ENCODE measurements around the gene SIVA1. TPM values are rescaled to one million over a fixed set of nuclear protein-coding genes. Genes with fewer than 3 reads are reported as not detected.

SIVA1 gene
- total RNA-seq, 3 donors from 2014 or later (not counting 1 experiment from before 2014, with no cell fraction given): 59.7 to 74.8 (median 59.8) TPM

DNA sequence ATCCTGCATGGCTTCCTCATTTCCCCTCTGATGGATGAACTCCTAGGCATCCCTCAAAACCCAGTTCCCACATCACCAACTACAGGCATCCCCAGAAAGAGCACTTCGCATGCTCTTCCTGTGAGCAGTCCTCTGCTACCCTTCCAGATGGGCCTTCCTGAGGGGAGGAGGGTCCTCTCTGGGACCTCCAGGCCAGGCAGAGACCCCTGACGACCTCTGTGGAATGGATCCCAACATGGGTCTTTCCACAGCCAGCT is 40.7 kb downstream of the SIVA1 start:
- H3K4me3 Mint-ChIP-seq: peak overlapping the region; percentile 93
- 86% methylated on average over 2 of the region's 2 CpGs for WGBS (ENCODE audit: insufficient coverage)
- no peak overlapping the region for H3K27ac ChIP-seq (ENCODE audit: low read length)
- H3K36me3 Mint-ChIP-seq: no peaks in the 10 kb centered on the region
- no peaks in the 10 kb centered on the region for H3K9me3 Mint-ChIP-seq
- H3K4me1 ChIP-seq (ENCODE audit: control insufficient read depth, insufficient read depth, low read length): peaks cover 47% of the 10 kb centered on the region
- no peaks in the 10 kb centered on the region for H3K27me3 ChIP-seq (ENCODE audit: control insufficient read depth, insufficient read depth, low read length)
- peaks cover 27% of the 10 kb centered on the region for H3K36me3 ChIP-seq (ENCODE audit: control insufficient read depth, insufficient read depth, low read length)
- H3K27me3 Mint-ChIP-seq (ENCODE audit: low read depth in 2 of 2): no peaks in the 10 kb centered on the region
- ATAC-seq: no peak
- DNase-seq: no peak
- no peak for TF ChIP-seq CTCF (IDR thresholded peaks at IDR 0.05)
- intact Hi-C loops (cut with micrococcal nuclease): no loop called here
- peak overlapping the region; percentile 83 to 85 for H3K27ac Mint-ChIP-seq
- no peak overlapping the region for H3K4me3 ChIP-seq (ENCODE audit: low read length)
- H3K9me3 ChIP-seq (ENCODE audit: control insufficient read depth, insufficient read depth, low read length): no peaks in the 10 kb centered on the region
- H3K4me1 Mint-ChIP-seq: peaks cover 19 to 61% of the 10 kb centered on the region in 2 donors

DNA sequence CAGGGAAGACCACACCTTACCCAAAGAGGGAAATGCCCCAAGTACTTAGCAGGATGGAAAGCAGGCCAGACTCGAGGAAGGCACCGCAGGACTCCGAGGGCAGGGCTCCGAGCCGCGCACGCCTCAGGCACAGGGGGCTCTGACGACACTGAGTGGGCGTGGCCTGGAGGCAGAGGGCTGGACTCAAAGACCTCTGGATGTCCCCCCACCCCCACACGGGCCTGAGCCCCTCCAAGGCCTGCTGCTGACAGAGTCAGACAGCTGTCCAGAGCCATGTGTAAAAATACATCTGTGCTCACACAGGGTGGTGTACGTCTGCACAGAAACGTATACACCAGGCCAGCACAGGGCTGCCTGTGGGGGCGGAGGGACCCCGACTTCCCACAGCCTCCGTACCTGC is 41.2 kb downstream of the SIVA1 start:
- Mint-ChIP-seq H3K27me3 (ENCODE audit: low read depth in 2 of 2) (no peaks in the 10 kb centered on the region), H3K9me3 (no peaks in the 10 kb centered on the region), H3K36me3 (no peaks in the 10 kb centered on the region), H3K27ac (peak overlapping the region; percentile 83 to 85), H3K4me1 (peaks cover 19 to 64% of the 10 kb centered on the region in 2 donors), H3K4me3 (peak overlapping the region; percentile 93)
- Histone ChIP-seq H3K4me3 (ENCODE audit: low read length) (peak overlapping the region; percentile 50), H3K27ac (ENCODE audit: low read length) (no peak overlapping the region), H3K36me3 (ENCODE audit: control insufficient read depth, insufficient read depth, low read length) (peaks cover 27% of the 10 kb centered on the region), H3K9me3 (ENCODE audit: control insufficient read depth, insufficient read depth, low read length) (no peaks in the 10 kb centered on the region), H3K4me1 (ENCODE audit: control insufficient read depth, insufficient read depth, low read length) (peaks cover 45% of the 10 kb centered on the region), H3K27me3 (ENCODE audit: control insufficient read depth, insufficient read depth, low read length) (no peaks in the 10 kb centered on the region)
- 25% methylated on average over 15 of the region's 15 CpGs for WGBS (ENCODE audit: insufficient coverage)
- TF ChIP-seq CTCF (IDR thresholded peaks at IDR 0.05): no peak
- intact Hi-C loops (cut with micrococcal nuclease): loop anchor here (2.0 kb wide), 1 partner anchor 41 kb away; the partner anchor contains the start of gene SIVA1
- ATAC-seq (no peak), DNase-seq (peak in 1 of 2 donors; percentile 57)

- H3K4me3 Mint-ChIP-seq: peak overlapping the region; percentile 93
- WGBS (ENCODE audit: insufficient coverage): 11% methylated on average over 16 of the region's 16 CpGs
Measured at GRCh38 chr14:104794631-104794992, 41.7 kb downstream of the SIVA1 start.

More at GRCh38 chr14:104794631-104794992, 41.7 kb downstream of the SIVA1 start:
- Histone ChIP-seq H3K36me3 (ENCODE audit: control insufficient read depth, insufficient read depth, low read length) (peaks cover 24% of the 10 kb centered on the region), H3K27me3 (ENCODE audit: control insufficient read depth, insufficient read depth, low read length) (no peaks in the 10 kb centered on the region), H3K4me1 (ENCODE audit: control insufficient read depth, insufficient read depth, low read length) (peaks cover 46% of the 10 kb centered on the region), H3K27ac (ENCODE audit: low read length) (peak overlapping the region; percentile 60), H3K9me3 (ENCODE audit: control insufficient read depth, insufficient read depth, low read length) (no peaks in the 10 kb centered on the region), H3K4me3 (ENCODE audit: low read length) (peak overlapping the region; percentile 50)
- H3K4me1 Mint-ChIP-seq: peaks cover 19 to 64% of the 10 kb centered on the region in 2 donors
- peak overlapping the region; percentile 83 to 85 for H3K27ac Mint-ChIP-seq
- no peaks in the 10 kb centered on the region for H3K36me3 Mint-ChIP-seq
- ATAC-seq (peak in 1 of 3 donors; percentile 1), DNase-seq (peak in 1 of 2 donors; percentile 18)
- no peaks in the 10 kb centered on the region for H3K9me3 Mint-ChIP-seq
- intact Hi-C loops (cut with micrococcal nuclease): loop anchor here (2.0 kb wide), 1 partner anchor 42 kb away; the partner anchor contains the start of gene SIVA1
- TF ChIP-seq CTCF (IDR thresholded peaks at IDR 0.05): no peak
- no peaks in the 10 kb centered on the region for H3K27me3 Mint-ChIP-seq (ENCODE audit: low read depth in 2 of 2)
